ACC112 (cell line): ENCODE results near the gene POPDC2.
A peak's percentile ranks its signal among the peaks of the same experiment; 100 is the strongest.

Experiments
- H2AFZ ChIP-seq: fragments of 200-600 bp; sonication (generic); one replicate; pipeline ENCODE4 v1.6.0; 2017; ENCODE audit warnings: antibody characterized with exemption, low read length; ENCODE audit not compliant: unreplicated experiment
- H3K27ac ChIP-seq: fragments of 200-600 bp; sonication (generic); 2 replicates; pipeline ENCODE4 v1.5.1; 2014; ENCODE audit warnings: low read depth, mild to moderate bottlenecking, antibody characterized with exemption, low read length, moderate library complexity
- H3K27me3 ChIP-seq: fragments of 200-600 bp; sonication (generic); 2 replicates; pipeline ENCODE4 v1.6.1; 2014; ENCODE audit warnings: mild to moderate bottlenecking, antibody characterized with exemption, low read length, moderate library complexity, mixed read lengths; ENCODE audit not compliant: insufficient read depth
- H3K36me3 ChIP-seq: fragments of 200-600 bp; sonication (generic); 2 replicates; pipeline ENCODE4 v1.6.1; 2016; ENCODE audit warnings: mild to moderate bottlenecking, antibody characterized with exemption, low read length, moderate library complexity, mixed read lengths; ENCODE audit not compliant: insufficient read depth
- H3K4me1 ChIP-seq: fragments of 200-600 bp; sonication (generic); one replicate; pipeline ENCODE4 v1.6.1; 2016; ENCODE audit warnings: low read length, mixed read lengths; ENCODE audit not compliant: insufficient read depth, unreplicated experiment, control insufficient read depth
- H3K4me3 ChIP-seq: fragments of 200-600 bp; sonication (generic); 2 replicates; pipeline ENCODE4 v1.5.1; 2014; ENCODE audit warnings: mild to moderate bottlenecking, low read depth, low read length
- H3K79me2 ChIP-seq: fragments of 200-600 bp; sonication (generic); one replicate; pipeline ENCODE4 v1.6.0; 2016; ENCODE audit warnings: low read length; ENCODE audit not compliant: control insufficient read depth, unreplicated experiment, insufficient read depth

Gene POPDC2

GRCh38 chr3:119639494-119640350 lies 20.7 kb downstream of the POPDC2 start:
- Histone ChIP-seq H2AFZ (no peak overlapping the region), H3K4me3 (no peak overlapping the region), H3K27ac (peak overlapping the region; percentile 90), H3K27me3 (no peaks in the 10 kb centered on the region), H3K36me3 (no peaks in the 10 kb centered on the region), H3K4me1 (peaks cover 59% of the 10 kb centered on the region), H3K79me2 (no peaks in the 10 kb centered on the region)

- H3K27ac ChIP-seq = peak overlapping the region; percentile 90
- H2AFZ ChIP-seq = peak overlapping the region; percentile 63
- peak overlapping the region; percentile 11; the same call in 1 of the 2 replicates for H3K4me3 ChIP-seq
These were observed 22.5 kb downstream of the POPDC2 start for GRCh38 chr3:119637679-119638477.

GRCh38 chr3:119636891-119637611 lies 23.3 kb downstream of the POPDC2 start:
- Histone ChIP-seq H3K79me2 (no peaks in the 10 kb centered on the region), H3K4me1 (peaks cover 41% of the 10 kb centered on the region), H3K4me3 (no peak overlapping the region), H3K27ac (peak overlapping the region; percentile 90), H2AFZ (peak overlapping the region; percentile 74), H3K27me3 (no peaks in the 10 kb centered on the region), H3K36me3 (no peaks in the 10 kb centered on the region)

More at GRCh38 chr3:119637679-119638477, 22.5 kb downstream of the POPDC2 start:
- Histone ChIP-seq H3K36me3 (no peaks in the 10 kb centered on the region), H3K4me1 (peaks cover 45% of the 10 kb centered on the region), H3K79me2 (no peaks in the 10 kb centered on the region), H3K27me3 (no peaks in the 10 kb centered on the region)

- Histone ChIP-seq H3K4me1 (peaks cover 41% of the 10 kb centered on the region), H3K79me2 (no peaks in the 10 kb centered on the region), H3K27me3 (no peaks in the 10 kb centered on the region), H2AFZ (peak overlapping the region; percentile 74), H3K27ac (peak overlapping the region; percentile 90), H3K36me3 (no peaks in the 10 kb centered on the region), H3K4me3 (no peak overlapping the region)
These were observed 24.1 kb downstream of the POPDC2 start for GRCh38 chr3:119636249-119636648.

- H3K27me3 ChIP-seq = no peaks in the 10 kb centered on the region
- H2AFZ ChIP-seq = no peak overlapping the region
- no peak overlapping the region for H3K4me3 ChIP-seq
- peaks cover 44% of the 10 kb centered on the region for H3K4me1 ChIP-seq
- no peak overlapping the region for H3K27ac ChIP-seq
- no peaks in the 10 kb centered on the region for H3K36me3 ChIP-seq
- no peaks in the 10 kb centered on the region for H3K79me2 ChIP-seq
These were observed 24.7 kb downstream of the POPDC2 start for GRCh38 chr3:119635719-119636118.

GRCh38 chr3:119632829-119633228 lies 27.6 kb downstream of the POPDC2 start:
- H3K36me3 ChIP-seq = no peaks in the 10 kb centered on the region
- H3K4me1 ChIP-seq = peaks cover 44% of the 10 kb centered on the region
- no peaks in the 10 kb centered on the region for H3K79me2 ChIP-seq
- H3K27ac ChIP-seq = no peak overlapping the region
- no peak overlapping the region for H2AFZ ChIP-seq
- H3K4me3 ChIP-seq = no peak overlapping the region
- no peaks in the 10 kb centered on the region for H3K27me3 ChIP-seq

GRCh38 chr3:119632216-119632615 lies 28.2 kb downstream of the POPDC2 start:
- no peak overlapping the region for H3K27ac ChIP-seq

GRCh38 chr3:119631516-119631915 lies 28.9 kb downstream of the POPDC2 start:
- Histone ChIP-seq H3K4me3 (no peak overlapping the region), H2AFZ (no peak overlapping the region), H3K36me3 (no peaks in the 10 kb centered on the region), H3K27me3 (no peaks in the 10 kb centered on the region), H3K79me2 (no peaks in the 10 kb centered on the region), H3K27ac (no peak overlapping the region), H3K4me1 (peaks cover 31% of the 10 kb centered on the region)

More at GRCh38 chr3:119632216-119632615, 28.2 kb downstream of the POPDC2 start:
- Histone ChIP-seq H3K4me3 (no peak overlapping the region), H2AFZ (no peak overlapping the region), H3K36me3 (no peaks in the 10 kb centered on the region), H3K4me1 (peaks cover 38% of the 10 kb centered on the region), H3K79me2 (no peaks in the 10 kb centered on the region), H3K27me3 (no peaks in the 10 kb centered on the region)

- Histone ChIP-seq H2AFZ (peak overlapping the region; percentile 98), H3K4me3 (peak overlapping the region; percentile 28; the same call in 1 of the 2 replicates), H3K27me3 (no peaks in the 10 kb centered on the region), H3K79me2 (no peaks in the 10 kb centered on the region), H3K27ac (peak overlapping the region; percentile 48; the same call in 1 of the 2 replicates), H3K36me3 (no peaks in the 10 kb centered on the region), H3K4me1 (peaks cover 25% of the 10 kb centered on the region)
These were observed 29.5 kb downstream of the POPDC2 start for GRCh38 chr3:119630880-119631329.
